Parathyroid adenoma (tissue), 2 donors: ENCODE measurements around the gene PLSCR4.

Experiments
- H2AFZ ChIP-seq: fragments of 300-600 bp; sonication (generic); one replicate; pipeline ENCODE4 v1.7.0; 2017; ENCODE audit warnings: antibody characterized with exemption, mild to moderate bottlenecking
- H3K27ac ChIP-seq: fragments of 300-600 bp; sonication (generic); one replicate; pipeline ENCODE4 v1.7.0; 2017
- H3K27me3 ChIP-seq: fragments of 300-600 bp; sonication (generic); one replicate; pipeline ENCODE4 v1.7.0; 2017; ENCODE audit warnings: low read length; ENCODE audit not compliant: control insufficient read depth, insufficient read depth
- H3K36me3 ChIP-seq: fragments of 300-600 bp; sonication (generic); one replicate; pipeline ENCODE4 v1.7.0; 2017; ENCODE audit warnings: low read length; ENCODE audit not compliant: control insufficient read depth, insufficient read depth
- H3K4me1 ChIP-seq: fragments of 300-600 bp; sonication (generic); one replicate; pipeline ENCODE4 v1.7.0; 2017; ENCODE audit warnings: control low read depth
- H3K4me2 ChIP-seq: fragments of 300-600 bp; sonication (generic); one replicate; pipeline ENCODE4 v1.7.0; 2017; ENCODE audit warnings: low read length
- H3K4me3 ChIP-seq: fragments of 300-600 bp; sonication (generic); one replicate; pipeline ENCODE4 v1.7.0; 2017; ENCODE audit warnings: low read depth, low read length
- H3K79me2 ChIP-seq: fragments of 300-600 bp; sonication (generic); one replicate; pipeline ENCODE4 v1.7.0; 2017; ENCODE audit warnings: control low read depth
- H3K9ac ChIP-seq: fragments of 300-600 bp; sonication (generic); one replicate; pipeline ENCODE4 v1.7.0; 2017; ENCODE audit warnings: mild to moderate bottlenecking
- H3K9me3 ChIP-seq: fragments of 300-600 bp; sonication (generic); one replicate; pipeline ENCODE4 v1.7.0; 2017; ENCODE audit warnings: low read length; ENCODE audit not compliant: control insufficient read depth
- TF ChIP-seq, protein P1 (sequence below): fragments of 300-600 bp; sonication (generic); IDR thresholded peaks from one replicate; pipeline ENCODE4 v1.7.0; 2017; ENCODE audit warnings: antibody characterized with exemption, mild to moderate bottlenecking
- donor health status: primary hyperparathyroidism.

Gene PLSCR4

GRCh38 chr3:146160321-146160963 lies 90.5 kb downstream of the PLSCR4 start:
- Histone ChIP-seq H3K79me2 (peaks cover 7% of the 10 kb centered on the region), H3K9ac (peak overlapping the region; percentile 40), H3K27ac (peak overlapping the region; percentile 92), H3K9me3 (no peaks in the 10 kb centered on the region), H3K4me1 (peaks cover 18% of the 10 kb centered on the region), H3K27me3 (no peaks in the 10 kb centered on the region), H3K4me3 (peak overlapping the region; percentile 78), H3K4me2 (peak overlapping the region; percentile 70), H2AFZ (peak overlapping the region; percentile 87), H3K36me3 (no peaks in the 10 kb centered on the region)
- TF ChIP-seq, protein P1, sequence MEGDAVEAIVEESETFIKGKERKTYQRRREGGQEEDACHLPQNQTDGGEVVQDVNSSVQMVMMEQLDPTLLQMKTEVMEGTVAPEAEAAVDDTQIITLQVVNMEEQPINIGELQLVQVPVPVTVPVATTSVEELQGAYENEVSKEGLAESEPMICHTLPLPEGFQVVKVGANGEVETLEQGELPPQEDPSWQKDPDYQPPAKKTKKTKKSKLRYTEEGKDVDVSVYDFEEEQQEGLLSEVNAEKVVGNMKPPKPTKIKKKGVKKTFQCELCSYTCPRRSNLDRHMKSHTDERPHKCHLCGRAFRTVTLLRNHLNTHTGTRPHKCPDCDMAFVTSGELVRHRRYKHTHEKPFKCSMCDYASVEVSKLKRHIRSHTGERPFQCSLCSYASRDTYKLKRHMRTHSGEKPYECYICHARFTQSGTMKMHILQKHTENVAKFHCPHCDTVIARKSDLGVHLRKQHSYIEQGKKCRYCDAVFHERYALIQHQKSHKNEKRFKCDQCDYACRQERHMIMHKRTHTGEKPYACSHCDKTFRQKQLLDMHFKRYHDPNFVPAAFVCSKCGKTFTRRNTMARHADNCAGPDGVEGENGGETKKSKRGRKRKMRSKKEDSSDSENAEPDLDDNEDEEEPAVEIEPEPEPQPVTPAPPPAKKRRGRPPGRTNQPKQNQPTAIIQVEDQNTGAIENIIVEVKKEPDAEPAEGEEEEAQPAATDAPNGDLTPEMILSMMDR: peak; percentile 66

DNA sequence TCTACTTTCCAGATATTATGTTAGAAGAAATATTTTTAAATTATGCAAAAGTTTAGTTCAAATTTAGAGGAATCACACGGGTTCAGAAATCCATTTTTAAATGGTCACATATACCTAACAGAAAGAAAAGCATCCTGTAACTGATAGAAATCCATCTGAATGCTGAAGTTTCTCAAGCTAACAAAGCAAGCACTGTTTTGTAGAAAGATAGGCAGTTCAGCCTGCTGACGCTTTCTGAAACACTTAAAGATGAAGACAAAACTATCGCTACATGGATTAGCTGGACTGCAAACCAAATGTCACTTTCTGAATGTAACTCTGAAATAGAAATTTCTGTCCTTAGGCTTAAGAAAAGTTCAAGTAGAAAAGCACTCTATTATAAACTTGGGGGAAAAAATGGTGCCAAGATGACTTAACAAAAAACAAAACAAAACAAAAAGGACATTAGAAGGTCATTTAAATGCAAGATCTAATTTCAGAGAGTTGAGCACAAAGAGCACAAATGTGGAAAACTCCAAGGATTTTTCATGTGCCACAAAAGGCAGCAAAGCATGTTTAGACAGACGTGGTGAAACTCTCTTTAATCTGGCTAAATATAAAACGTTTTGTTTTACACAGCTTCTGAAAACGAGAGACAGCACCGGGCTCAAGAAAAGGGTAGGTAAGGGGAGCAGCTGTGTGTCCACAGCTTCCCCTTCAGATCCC lies 91.1 kb downstream of the PLSCR4 start:
- Histone ChIP-seq H3K4me2 (peak overlapping the region; percentile 70), H3K9me3 (no peaks in the 10 kb centered on the region), H3K79me2 (peaks cover 7% of the 10 kb centered on the region)

DNA sequence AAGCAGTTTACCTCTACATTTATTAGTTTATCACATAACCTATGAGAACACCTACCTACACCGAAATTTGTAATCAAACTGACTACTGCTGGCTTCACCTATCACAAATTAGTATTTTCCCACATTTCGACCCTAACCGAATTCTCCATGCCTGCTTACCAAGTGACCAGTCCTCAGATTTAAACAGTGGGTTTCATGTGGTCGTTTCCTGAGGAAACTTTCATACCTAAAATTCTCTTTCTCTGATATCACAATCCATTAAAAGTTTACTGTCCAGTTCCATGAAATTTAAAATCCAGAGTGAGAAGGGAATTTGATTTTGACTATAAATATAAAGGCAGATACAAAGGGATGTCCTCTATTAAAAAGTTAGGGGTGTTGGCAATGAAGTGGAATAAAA lies 91.9 kb downstream of the PLSCR4 start:
- Histone ChIP-seq H3K4me1 (peaks cover 18% of the 10 kb centered on the region), H3K4me3 (peak overlapping the region; percentile 78), H3K9ac (peak overlapping the region; percentile 0), H3K79me2 (peaks cover 7% of the 10 kb centered on the region), H3K27me3 (no peaks in the 10 kb centered on the region), H3K27ac (peak overlapping the region; percentile 92), H2AFZ (peak overlapping the region; percentile 87), H3K9me3 (no peaks in the 10 kb centered on the region), H3K36me3 (no peaks in the 10 kb centered on the region), H3K4me2 (peak overlapping the region; percentile 70)
- TF ChIP-seq, protein P1: no peak

More for the DNA sequence above, 91.1 kb downstream of the PLSCR4 start:
- Histone ChIP-seq H3K4me3 (peak overlapping the region; percentile 78), H3K36me3 (no peaks in the 10 kb centered on the region), H3K4me1 (peaks cover 18% of the 10 kb centered on the region), H3K27ac (peak overlapping the region; percentile 92), H2AFZ (peak overlapping the region; percentile 87), H3K27me3 (no peaks in the 10 kb centered on the region), H3K9ac (peak overlapping the region; percentile 0)
- TF ChIP-seq, protein P1: no peak

DNA sequence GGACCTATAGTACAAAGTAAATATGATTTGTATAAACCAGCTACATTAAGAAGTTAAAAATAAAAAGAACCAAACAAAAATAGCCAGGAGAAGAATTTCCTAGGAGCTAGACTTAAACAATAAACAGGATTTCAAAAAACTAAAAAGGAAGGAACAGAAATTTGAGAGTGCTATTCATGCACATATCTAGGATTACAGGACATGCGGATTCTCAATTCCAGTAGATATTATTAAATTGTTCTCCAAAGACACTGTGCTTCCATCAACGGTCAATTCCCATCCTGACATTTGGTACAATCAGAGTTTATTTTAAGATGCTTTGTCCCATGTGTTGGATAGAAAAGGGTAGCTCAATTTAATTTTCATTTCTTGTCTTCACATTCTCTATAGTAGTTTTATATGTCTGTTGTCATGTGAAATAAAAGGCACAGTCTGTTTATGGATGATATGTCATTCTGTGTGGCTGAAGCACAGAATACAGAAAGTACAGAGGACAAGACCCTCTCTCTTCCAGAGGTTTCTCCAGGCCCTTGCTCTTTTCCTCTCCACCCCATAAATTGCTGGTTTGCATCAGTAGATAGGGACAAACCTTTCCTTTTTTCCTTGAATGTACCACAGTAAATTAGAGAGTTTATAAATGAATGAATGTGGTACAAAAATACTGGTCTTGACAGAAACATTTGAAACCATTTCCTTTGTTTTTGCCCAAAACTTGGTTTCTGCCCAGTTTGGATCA lies 93.4 kb downstream of the PLSCR4 start:
- H3K27ac ChIP-seq: peak overlapping the region; percentile 92
- no peak overlapping the region for H3K9ac ChIP-seq
- H3K4me1 ChIP-seq: peaks cover 18% of the 10 kb centered on the region

More for the DNA sequence above, 93.4 kb downstream of the PLSCR4 start:
- TF ChIP-seq, protein P1: no peak
- Histone ChIP-seq H3K4me2 (no peak overlapping the region), H3K36me3 (no peaks in the 10 kb centered on the region), H2AFZ (peak overlapping the region; percentile 12), H3K9me3 (no peaks in the 10 kb centered on the region), H3K79me2 (peaks cover 16% of the 10 kb centered on the region), H3K27me3 (no peaks in the 10 kb centered on the region), H3K4me3 (no peak overlapping the region)
